Mononuclear cell (primary cell): ENCODE data around the gene ZCCHC9. TPM values are rescaled to one million over a fixed set of nuclear protein-coding genes. Genes with fewer than 3 reads are reported as not detected.
"Not testable (repeated sequence)": the region's sequence is repeated elsewhere in the genome, so short reads cannot be mapped to it uniquely, and the experiment has no call there.

Experiments
- H3K27me3 ChIP-seq: 2 replicates; pipeline ENCODE4 v1.6.0; 2011; ENCODE audit warnings: low read length, control low read depth; ENCODE audit not compliant: insufficient read depth
- H3K4me1 ChIP-seq: 2 replicates; pipeline ENCODE4 v1.5.1; 2011; ENCODE audit warnings: mild to moderate bottlenecking, low read length, control low read depth; ENCODE audit not compliant: insufficient read depth
- H3K4me3 ChIP-seq: 2 replicates; pipeline ENCODE4 v1.5.1; 2011; ENCODE audit warnings: mild to moderate bottlenecking, low read length, moderate library complexity
- H3K9me3 ChIP-seq: 2 replicates; pipeline ENCODE4 v1.5.1; 2011; ENCODE audit warnings: low read depth, mild to moderate bottlenecking, control low read depth, low read length
- total RNA-seq: library from RNA; depleted of rRNA; stranded (reverse); fragments of >200 nt; gene quantifications from one replicate; pipeline ENCODE4 v1.2.3, GENCODE V29; 2012

Gene ZCCHC9
- total RNA-seq, 1 donor: 16.0 TPM

- H3K4me1 ChIP-seq: no peaks in the 10 kb centered on the region
- no peak overlapping the region for H3K4me3 ChIP-seq
- no peaks in the 10 kb centered on the region for H3K27me3 ChIP-seq
- H3K9me3 ChIP-seq: no peaks in the 10 kb centered on the region
Observed at GRCh38 chr5:81317536-81317935, 16.1 kb downstream of the ZCCHC9 start.

GRCh38 chr5:81326554-81326953 lies 25.2 kb downstream of the ZCCHC9 start:
- Histone ChIP-seq H3K27me3 (no peaks in the 10 kb centered on the region), H3K9me3 (no peaks in the 10 kb centered on the region), H3K4me3 (no peak overlapping the region), H3K4me1 (no peaks in the 10 kb centered on the region)

GRCh38 chr5:81334304-81335061 lies 33.1 kb downstream of the ZCCHC9 start:
- Histone ChIP-seq H3K4me1 (no peaks in the 10 kb centered on the region), H3K9me3 (no peaks in the 10 kb centered on the region), H3K27me3 (no peaks in the 10 kb centered on the region), H3K4me3 (no peak overlapping the region)

- Histone ChIP-seq H3K4me1 (no peaks in the 10 kb centered on the region), H3K4me3 (no peak overlapping the region), H3K9me3 (no peaks in the 10 kb centered on the region), H3K27me3 (no peaks in the 10 kb centered on the region)
Observed at GRCh38 chr5:81335946-81336345, 34.6 kb downstream of the ZCCHC9 start.

- Histone ChIP-seq H3K9me3 (no peaks in the 10 kb centered on the region), H3K4me1 (no peaks in the 10 kb centered on the region), H3K4me3 (no peak overlapping the region), H3K27me3 (no peaks in the 10 kb centered on the region)
Observed at GRCh38 chr5:81336556-81336955, 35.2 kb downstream of the ZCCHC9 start.

GRCh38 chr5:81337803-81338202 lies 36.4 kb downstream of the ZCCHC9 start:
- no peak overlapping the region for H3K4me3 ChIP-seq
- no peaks in the 10 kb centered on the region for H3K4me1 ChIP-seq
- H3K27me3 ChIP-seq: no peaks in the 10 kb centered on the region
- no peaks in the 10 kb centered on the region for H3K9me3 ChIP-seq

- H3K4me1 ChIP-seq, H3K27me3 ChIP-seq, H3K9me3 ChIP-seq, H3K4me3 ChIP-seq: not testable (repeated sequence)
Observed at GRCh38 chr5:81338213-81338612, 36.8 kb downstream of the ZCCHC9 start.

GRCh38 chr5:81344736-81345135 lies 43.3 kb downstream of the ZCCHC9 start:
- no peaks in the 10 kb centered on the region for H3K4me1 ChIP-seq
- no peaks in the 10 kb centered on the region for H3K27me3 ChIP-seq
- H3K4me3 ChIP-seq: no peak overlapping the region
- H3K9me3 ChIP-seq: no peaks in the 10 kb centered on the region

- H3K27me3 ChIP-seq: no peaks in the 10 kb centered on the region
- H3K9me3 ChIP-seq: no peaks in the 10 kb centered on the region
- no peaks in the 10 kb centered on the region for H3K4me1 ChIP-seq
- no peak overlapping the region for H3K4me3 ChIP-seq
Observed at GRCh38 chr5:81345411-81346003, 44.1 kb downstream of the ZCCHC9 start.

GRCh38 chr5:81349161-81349560 lies 47.8 kb downstream of the ZCCHC9 start:
- Histone ChIP-seq H3K4me3 (no peak overlapping the region), H3K9me3 (no peaks in the 10 kb centered on the region), H3K27me3 (no peaks in the 10 kb centered on the region), H3K4me1 (no peaks in the 10 kb centered on the region)

- H3K9me3 ChIP-seq: no peaks in the 10 kb centered on the region
- H3K4me1 ChIP-seq: no peaks in the 10 kb centered on the region
- H3K27me3 ChIP-seq: no peaks in the 10 kb centered on the region
- H3K4me3 ChIP-seq: no peak overlapping the region
Observed at GRCh38 chr5:81350507-81350906, 49.1 kb downstream of the ZCCHC9 start.

GRCh38 chr5:81353189-81353588 lies 51.8 kb downstream of the ZCCHC9 start:
- Histone ChIP-seq H3K9me3 (no peaks in the 10 kb centered on the region), H3K27me3 (no peaks in the 10 kb centered on the region), H3K4me1 (no peaks in the 10 kb centered on the region), H3K4me3 (no peak overlapping the region)

GRCh38 chr5:81354093-81354492 lies 52.7 kb downstream of the ZCCHC9 start:
- Histone ChIP-seq H3K27me3 (no peaks in the 10 kb centered on the region), H3K4me1 (no peaks in the 10 kb centered on the region), H3K4me3 (no peak overlapping the region), H3K9me3 (no peaks in the 10 kb centered on the region)

GRCh38 chr5:81355291-81356251 lies 54.2 kb downstream of the ZCCHC9 start:
- no peaks in the 10 kb centered on the region for H3K4me1 ChIP-seq

GRCh38 chr5:81359108-81359507 lies 57.7 kb downstream of the ZCCHC9 start:
- no peak overlapping the region for H3K4me3 ChIP-seq
- H3K9me3 ChIP-seq: no peaks in the 10 kb centered on the region
- no peaks in the 10 kb centered on the region for H3K27me3 ChIP-seq
- H3K4me1 ChIP-seq: peaks cover 7% of the 10 kb centered on the region

More at GRCh38 chr5:81355291-81356251, 54.2 kb downstream of the ZCCHC9 start:
- H3K27me3 ChIP-seq: no peaks in the 10 kb centered on the region
- H3K4me3 ChIP-seq: no peak overlapping the region
- H3K9me3 ChIP-seq: no peaks in the 10 kb centered on the region
